ENCODE data around the gene GRIP2. TPM values are rescaled to one million over a fixed set of nuclear protein-coding genes. Genes with fewer than 3 reads are reported as not detected.
A peak's percentile ranks its signal among the peaks of the same experiment; 100 is the strongest.

The GRIP2 gene
- total RNA-seq, 2 experiments from 2014 or later, result not detected

DNA sequence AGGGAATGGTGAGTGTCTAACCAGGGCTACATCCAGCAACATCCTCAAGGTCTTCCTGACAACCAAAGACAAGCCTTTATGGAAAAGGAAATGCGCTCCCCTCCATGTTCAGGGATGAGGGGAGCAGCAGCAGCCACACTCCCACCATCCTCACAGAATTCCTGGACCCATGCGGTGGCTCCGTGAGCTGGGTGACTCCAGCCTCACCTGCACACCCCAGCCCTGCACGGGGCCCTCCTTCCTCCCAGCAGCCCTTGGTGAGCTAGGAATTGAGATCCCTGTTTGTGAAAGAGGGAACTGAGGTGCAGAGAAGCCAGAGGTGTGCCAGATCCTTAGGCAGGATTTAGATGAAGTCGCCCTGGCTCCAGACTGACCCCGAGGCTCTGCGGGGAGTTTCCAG, 52.3 kb downstream of the GRIP2 start:
- Mint-ChIP-seq H3K27me3 (no peaks in the 10 kb centered on the region), H3K4me3 (no peak overlapping the region), H3K9me3 (ENCODE audit: low read depth) (no peaks in the 10 kb centered on the region), H3K27ac (no peak overlapping the region), H3K4me1 (no peaks in the 10 kb centered on the region), H3K36me3 (ENCODE audit: low read depth) (peaks cover 28% of the 10 kb centered on the region)
- POLR2A ChIA-PET, result no interaction called here
- no peak for DNase-seq
- ATAC-seq, result no peak
- intact Hi-C loops (cut with DNase I, micrococcal nuclease), result no loop called here
- CTCF ChIA-PET, result no interaction called here

DNA sequence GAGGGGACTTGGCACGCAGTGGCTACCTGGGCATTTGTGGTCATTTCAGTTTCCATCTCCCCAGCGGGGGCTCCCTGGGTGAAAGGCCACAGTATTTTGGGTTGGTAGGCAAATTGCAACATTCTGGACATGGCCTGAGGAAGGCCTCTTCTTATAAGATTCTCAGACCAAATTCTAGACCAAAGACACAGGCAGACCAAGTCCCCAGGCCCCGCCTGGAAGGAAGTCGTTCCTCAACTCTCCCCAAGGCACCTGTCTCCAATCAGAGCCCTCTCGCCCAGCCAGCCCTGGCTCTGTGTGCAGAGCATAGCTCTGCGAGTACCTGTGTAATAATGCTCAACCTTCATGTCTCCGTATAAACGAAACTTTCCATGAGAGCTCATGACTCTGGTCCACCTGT, 53.1 kb downstream of the GRIP2 start:
- intact Hi-C loops (cut with DNase I, micrococcal nuclease), result no loop called here
- CTCF ChIA-PET, result no interaction called here
- POLR2A ChIA-PET, result no interaction called here
- no peaks in the 10 kb centered on the region for H3K4me1 Mint-ChIP-seq
- no peak for DNase-seq
- no peak for ATAC-seq
- no peaks in the 10 kb centered on the region for H3K9me3 Mint-ChIP-seq (ENCODE audit: low read depth)
- H3K36me3 Mint-ChIP-seq (ENCODE audit: low read depth), result peaks cover 32% of the 10 kb centered on the region
- no peak overlapping the region for H3K4me3 Mint-ChIP-seq
- H3K27ac Mint-ChIP-seq, result no peak overlapping the region
- no peaks in the 10 kb centered on the region for H3K27me3 Mint-ChIP-seq

DNA sequence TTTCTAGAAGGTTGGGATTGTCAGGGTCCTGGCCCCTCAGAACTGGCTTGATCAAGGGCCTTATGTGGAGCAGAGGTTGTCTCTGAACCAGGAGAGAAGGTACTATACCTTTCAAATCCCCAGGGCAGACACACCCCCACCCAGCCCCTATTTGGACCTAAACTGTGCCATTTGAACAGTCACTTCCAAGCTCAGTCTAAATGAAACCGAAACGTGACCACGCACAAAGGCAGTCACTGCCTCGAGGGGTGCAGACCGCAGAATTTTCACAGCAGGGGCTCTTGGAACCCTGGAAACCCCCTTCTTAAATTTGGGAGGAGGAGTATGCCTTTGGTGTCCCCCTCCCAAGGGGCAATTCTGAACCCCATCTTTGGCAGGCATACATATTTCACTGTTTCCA, 53.7 kb downstream of the GRIP2 start:
- POLR2A ChIA-PET, result no interaction called here
- peak; percentile 44 for ATAC-seq

DNA sequence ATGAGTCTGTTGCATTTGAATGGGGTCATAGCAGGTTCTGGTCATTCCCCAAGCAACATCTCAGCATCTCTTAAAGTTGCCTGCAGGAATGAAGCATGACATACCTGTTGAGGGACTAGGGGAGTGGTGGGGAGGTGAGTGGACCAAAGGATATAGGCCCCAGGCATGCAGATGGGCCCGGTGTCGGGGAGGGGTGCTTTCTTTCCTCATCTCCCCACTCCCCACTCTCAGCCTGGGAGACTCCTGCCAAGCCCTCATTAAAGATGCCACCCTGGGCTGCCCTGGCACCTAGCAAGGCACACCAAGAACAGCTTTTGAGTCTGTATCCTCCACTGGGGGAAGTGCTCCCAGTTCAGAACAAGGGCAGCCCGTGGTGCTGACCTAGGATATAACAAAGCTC, 54.2 kb downstream of the GRIP2 start:
- no peaks in the 10 kb centered on the region for H3K9me3 Mint-ChIP-seq (ENCODE audit: low read depth)
- ATAC-seq, result no peak
- no peak overlapping the region for H3K27ac Mint-ChIP-seq
- H3K4me1 Mint-ChIP-seq, result no peaks in the 10 kb centered on the region
- no peak overlapping the region for H3K4me3 Mint-ChIP-seq
- no peaks in the 10 kb centered on the region for H3K27me3 Mint-ChIP-seq
- CTCF ChIA-PET, result interaction anchor here (0.6 to 0.7 kb wide), 3 partner anchors 19 to 341 kb away, joined by 3 read pairs; no protein-coding TSS in a partner anchor
- POLR2A ChIA-PET, result no interaction called here
- no peak for DNase-seq
- H3K36me3 Mint-ChIP-seq (ENCODE audit: low read depth), result peaks cover 40% of the 10 kb centered on the region
- intact Hi-C loops (cut with DNase I, micrococcal nuclease), result no loop called here

More for the DNA sequence above, 53.7 kb downstream of the GRIP2 start:
- no peaks in the 10 kb centered on the region for H3K27me3 Mint-ChIP-seq
- CTCF ChIA-PET, result interaction anchor here (0.6 to 0.7 kb wide), 3 partner anchors 19 to 341 kb away, joined by 3 read pairs; no protein-coding TSS in a partner anchor
- no peaks in the 10 kb centered on the region for H3K4me1 Mint-ChIP-seq
- no peaks in the 10 kb centered on the region for H3K9me3 Mint-ChIP-seq (ENCODE audit: low read depth)
- no peak overlapping the region for H3K27ac Mint-ChIP-seq
- DNase-seq, result no peak
- H3K36me3 Mint-ChIP-seq (ENCODE audit: low read depth), result peaks cover 37% of the 10 kb centered on the region
- intact Hi-C loops (cut with DNase I, micrococcal nuclease), result no loop called here
- H3K4me3 Mint-ChIP-seq, result no peak overlapping the region

DNA sequence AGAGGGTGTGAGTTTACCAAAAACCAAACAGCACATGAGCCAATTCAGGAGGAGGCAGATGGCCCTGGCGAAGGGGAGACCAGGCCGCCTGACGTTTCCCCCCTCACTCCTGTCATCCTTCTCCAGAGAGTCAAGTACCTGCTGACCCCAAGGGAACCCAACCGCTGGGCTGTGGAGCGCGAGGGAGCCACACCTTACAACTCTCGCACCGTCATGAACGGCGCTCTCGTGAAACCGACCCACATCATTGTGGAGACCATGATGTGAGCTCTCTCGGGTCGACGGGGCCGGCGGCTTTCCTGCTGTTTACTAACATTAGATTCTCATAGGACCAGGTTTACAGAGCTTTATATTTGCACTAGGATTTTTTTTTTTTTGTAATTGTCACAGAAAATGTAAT, 55.4 kb downstream of the GRIP2 start:
- no peak overlapping the region for H3K4me3 Mint-ChIP-seq

DNA sequence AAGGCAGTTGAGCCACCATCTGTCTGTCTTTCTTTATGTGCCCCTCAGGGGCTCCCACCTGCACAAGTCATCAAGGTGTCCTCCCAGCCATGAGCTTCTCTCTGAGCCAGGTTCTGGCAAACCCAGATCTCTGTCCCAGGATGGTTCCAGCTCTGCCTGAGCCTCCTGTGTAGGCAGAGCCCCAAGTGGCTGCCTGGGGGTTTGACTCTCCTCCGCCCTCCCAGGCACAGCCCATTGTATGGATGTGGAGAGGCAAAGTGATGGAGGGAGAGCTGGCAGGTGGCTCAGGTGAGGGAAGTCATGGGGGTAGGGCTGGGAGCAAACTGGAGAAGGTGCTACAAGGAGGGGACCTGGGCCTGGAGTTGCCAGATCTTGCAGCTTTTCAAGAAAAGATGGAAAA, 56.9 kb downstream of the GRIP2 start:
- no peaks in the 10 kb centered on the region for H3K9me3 Mint-ChIP-seq (ENCODE audit: low read depth)
- intact Hi-C loops (cut with DNase I, micrococcal nuclease), result no loop called here
- no peaks in the 10 kb centered on the region for H3K27me3 Mint-ChIP-seq
- POLR2A ChIA-PET, result interaction anchor here (0.6 kb wide), 1 partner anchor 53 kb away, joined by 3 read pairs; no protein-coding TSS in a partner anchor
- H3K27ac Mint-ChIP-seq, result no peak overlapping the region
- H3K4me3 Mint-ChIP-seq, result no peak overlapping the region
- peaks cover 44% of the 10 kb centered on the region for H3K36me3 Mint-ChIP-seq (ENCODE audit: low read depth)
- CTCF ChIA-PET, result interaction anchor here (0.7 kb wide), 1 partner anchor 208 kb away, joined by 3 read pairs; no protein-coding TSS in a partner anchor
- ATAC-seq, result no peak
- H3K4me1 Mint-ChIP-seq, result no peaks in the 10 kb centered on the region
- no peak for DNase-seq

More for the DNA sequence above, 55.4 kb downstream of the GRIP2 start:
- intact Hi-C loops (cut with DNase I, micrococcal nuclease), result no loop called here
- no peak overlapping the region for H3K27ac Mint-ChIP-seq
- H3K36me3 Mint-ChIP-seq (ENCODE audit: low read depth), result peaks cover 40% of the 10 kb centered on the region
- no peaks in the 10 kb centered on the region for H3K9me3 Mint-ChIP-seq (ENCODE audit: low read depth)
- H3K27me3 Mint-ChIP-seq, result no peaks in the 10 kb centered on the region
- DNase-seq (no peak), ATAC-seq (no peak)
- no peaks in the 10 kb centered on the region for H3K4me1 Mint-ChIP-seq
- ChIA-PET POLR2A (no interaction called here), CTCF (interaction anchor here (0.7 kb wide), 1 partner anchor 1564 kb away, joined by 3 read pairs; no protein-coding TSS in a partner anchor)

DNA sequence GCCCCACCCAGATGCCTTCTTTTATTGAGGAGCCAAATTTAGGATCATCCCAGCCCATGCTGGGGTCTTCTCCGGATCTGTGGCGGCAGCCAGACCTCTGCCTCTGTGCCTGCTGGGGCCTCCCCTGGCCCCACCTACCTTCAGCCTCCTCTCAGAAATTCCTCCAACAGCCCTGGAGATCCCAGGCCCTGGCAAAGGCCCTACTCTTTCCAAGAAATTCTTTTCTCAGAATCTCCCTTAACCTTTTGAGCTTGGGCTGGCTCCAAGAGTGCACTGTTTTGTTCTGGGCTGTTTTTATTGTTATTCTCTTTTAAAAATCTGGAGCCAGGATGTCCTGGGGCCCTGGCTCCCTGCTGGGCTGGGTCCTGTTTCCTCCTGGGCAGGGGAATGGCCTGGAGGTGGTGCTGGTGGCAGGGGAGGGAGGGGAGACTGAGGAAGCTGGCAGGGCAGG, 57.8 kb downstream of the GRIP2 start:
- H3K9me3 Mint-ChIP-seq (ENCODE audit: low read depth), result no peaks in the 10 kb centered on the region
- no peak overlapping the region for H3K27ac Mint-ChIP-seq
- ChIA-PET POLR2A (no interaction called here), CTCF (no interaction called here)
- no peaks in the 10 kb centered on the region for H3K27me3 Mint-ChIP-seq
- H3K4me1 Mint-ChIP-seq, result no peaks in the 10 kb centered on the region
- intact Hi-C loops (cut with DNase I, micrococcal nuclease), result no loop called here
- DNase-seq (no peak), ATAC-seq (no peak)
- peaks cover 49% of the 10 kb centered on the region for H3K36me3 Mint-ChIP-seq (ENCODE audit: low read depth)
- H3K4me3 Mint-ChIP-seq, result no peak overlapping the region

DNA sequence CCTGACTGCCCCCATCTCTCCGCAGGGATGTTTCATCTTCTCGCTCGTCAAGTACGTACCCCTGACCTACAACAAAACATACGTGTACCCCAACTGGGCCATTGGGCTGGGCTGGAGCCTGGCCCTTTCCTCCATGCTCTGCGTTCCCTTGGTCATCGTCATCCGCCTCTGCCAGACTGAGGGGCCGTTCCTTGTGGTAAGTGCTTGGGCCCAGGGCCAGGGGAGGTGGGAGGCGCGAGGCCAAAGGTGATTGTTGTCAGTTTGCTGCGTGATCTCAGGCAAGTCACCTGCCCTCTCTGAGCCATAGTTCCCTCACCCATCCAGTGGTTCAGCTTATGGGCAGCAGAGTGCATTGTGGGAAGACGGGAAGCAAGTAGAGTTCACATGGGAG, 58.5 kb downstream of the GRIP2 start:
- Mint-ChIP-seq H3K4me3 (no peak overlapping the region), H3K27ac (no peak overlapping the region), H3K4me1 (no peaks in the 10 kb centered on the region), H3K27me3 (no peaks in the 10 kb centered on the region), H3K36me3 (ENCODE audit: low read depth) (peaks cover 47% of the 10 kb centered on the region), H3K9me3 (ENCODE audit: low read depth) (no peaks in the 10 kb centered on the region)
- DNase-seq (no peak), ATAC-seq (no peak)
- intact Hi-C loops (cut with DNase I, micrococcal nuclease), result no loop called here
- CTCF ChIA-PET, result interaction anchor here (0.6 kb wide), 1 partner anchor 1063 kb away, joined by 3 read pairs; no protein-coding TSS in a partner anchor
- POLR2A ChIA-PET, result no interaction called here

DNA sequence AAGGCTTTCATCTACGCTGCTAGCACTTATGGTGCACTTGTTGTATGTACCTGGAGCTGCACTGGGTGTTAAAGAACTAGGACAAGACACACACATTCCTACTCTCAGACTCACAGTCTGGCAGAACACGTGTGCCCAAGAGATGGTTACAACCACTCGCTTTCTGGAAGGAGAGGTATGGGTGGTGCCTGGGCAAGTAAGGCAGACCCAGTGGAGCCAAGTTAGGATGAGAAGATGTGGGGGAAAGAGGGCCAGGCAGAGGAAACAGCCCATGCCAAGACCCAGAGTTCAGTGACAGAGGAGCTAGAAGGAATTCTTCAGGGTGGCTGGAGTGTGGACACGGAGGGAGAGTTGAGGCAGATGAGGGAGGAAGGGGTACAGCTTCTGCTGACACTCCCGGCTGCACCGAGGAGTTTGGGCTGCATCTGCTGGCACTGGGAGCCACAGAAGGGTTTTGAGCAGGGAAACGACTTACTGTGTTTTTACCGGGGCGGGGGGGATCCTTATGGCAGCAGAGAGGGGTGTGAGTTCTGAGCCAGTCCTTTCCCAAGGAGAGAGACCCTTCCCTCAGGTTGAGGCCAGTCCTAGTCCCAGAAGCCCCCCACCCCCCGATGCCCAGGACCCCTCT, 59.0 kb downstream of the GRIP2 start:
- ATAC-seq, result no peak
- Mint-ChIP-seq H3K4me3 (no peak overlapping the region), H3K36me3 (ENCODE audit: low read depth) (peaks cover 49% of the 10 kb centered on the region), H3K27me3 (no peaks in the 10 kb centered on the region), H3K9me3 (ENCODE audit: low read depth) (no peaks in the 10 kb centered on the region), H3K27ac (peak overlapping the region; percentile 42), H3K4me1 (no peaks in the 10 kb centered on the region)
- POLR2A ChIA-PET, result no interaction called here
- intact Hi-C loops (cut with DNase I, micrococcal nuclease), result no loop called here
- CTCF ChIA-PET, result interaction anchor here (0.6 kb wide), 1 partner anchor 1062 kb away, joined by 3 read pairs; no protein-coding TSS in a partner anchor
- no peak for DNase-seq

DNA sequence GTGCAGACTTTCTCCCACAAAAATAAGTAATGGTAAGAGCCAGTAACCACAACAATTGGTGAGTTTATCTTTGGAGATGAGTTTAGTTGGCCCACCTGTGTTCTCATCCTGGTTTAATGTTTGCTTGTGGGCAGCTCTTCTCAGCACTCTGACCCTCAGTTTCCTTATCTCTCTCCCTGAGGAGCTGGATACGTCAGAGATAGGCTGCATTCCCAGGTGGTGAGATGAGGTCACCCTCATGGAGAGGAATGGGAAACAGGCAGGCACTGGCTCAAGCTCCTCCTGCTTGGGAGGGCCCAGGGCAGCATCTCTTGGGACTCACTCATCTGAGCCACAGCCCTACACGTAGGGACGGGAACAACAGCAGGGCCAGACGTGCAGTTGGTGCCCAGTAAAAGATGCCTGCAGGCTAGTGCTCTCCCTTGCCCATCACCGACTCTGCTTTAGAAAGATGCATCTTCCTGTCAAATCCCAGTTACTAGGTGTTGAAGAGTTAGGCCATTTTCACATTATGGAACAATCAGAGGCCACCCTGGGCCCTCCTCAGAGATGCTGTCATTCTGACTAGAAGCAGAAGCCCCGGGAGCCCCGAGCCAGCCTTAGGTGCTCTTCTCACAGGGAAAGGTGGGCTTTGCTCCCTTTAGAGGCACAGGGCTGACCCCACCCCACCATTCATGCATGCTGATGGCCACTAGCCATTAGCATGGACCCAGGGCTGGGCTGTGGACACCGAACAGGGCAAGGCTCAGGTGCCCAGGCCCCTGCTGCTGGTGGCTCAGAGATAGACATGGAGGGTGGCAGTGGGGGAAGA, 59.7 kb downstream of the GRIP2 start:
- ATAC-seq, result no peak
- Mint-ChIP-seq H3K27me3 (no peaks in the 10 kb centered on the region), H3K4me1 (no peaks in the 10 kb centered on the region), H3K9me3 (ENCODE audit: low read depth) (no peaks in the 10 kb centered on the region), H3K36me3 (ENCODE audit: low read depth) (peaks cover 49% of the 10 kb centered on the region), H3K27ac (no peak overlapping the region), H3K4me3 (no peak overlapping the region)
- POLR2A ChIA-PET, result no interaction called here
- intact Hi-C loops (cut with DNase I, micrococcal nuclease), result no loop called here
- CTCF ChIA-PET, result no interaction called here
- DNase-seq, result no peak

DNA sequence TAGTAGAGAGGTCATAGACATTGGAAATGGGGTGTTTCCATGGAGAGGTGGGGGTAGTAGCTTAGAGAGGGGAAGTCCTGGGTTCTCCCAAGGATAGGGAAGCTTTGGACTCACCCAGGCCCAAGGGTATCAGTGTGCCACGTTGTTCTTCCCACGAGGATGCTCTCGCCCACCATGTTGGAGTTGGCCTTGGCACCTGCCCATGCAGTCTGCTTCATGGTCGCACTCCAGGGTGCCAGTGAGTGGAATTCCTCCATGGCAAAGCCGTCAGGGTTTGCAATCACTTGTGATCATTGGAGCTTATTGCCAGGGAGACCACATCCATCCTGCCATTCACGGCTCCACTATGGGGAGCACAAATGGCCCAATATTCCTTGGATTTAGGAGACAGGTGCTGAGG, 60.6 kb downstream of the GRIP2 start:
- ATAC-seq, result no peak
- Mint-ChIP-seq H3K9me3 (ENCODE audit: low read depth) (no peaks in the 10 kb centered on the region), H3K4me3 (no peak overlapping the region), H3K27ac (no peak overlapping the region), H3K27me3 (no peaks in the 10 kb centered on the region), H3K4me1 (no peaks in the 10 kb centered on the region), H3K36me3 (ENCODE audit: low read depth) (peaks cover 43% of the 10 kb centered on the region)
- intact Hi-C loops (cut with DNase I, micrococcal nuclease), result no loop called here
- ChIA-PET CTCF (interaction anchor here (0.6 kb wide), 1 partner anchor 268 kb away, joined by 3 read pairs; no protein-coding TSS in a partner anchor), POLR2A (no interaction called here)
- no peak for DNase-seq
